Progenitor cell of endocrine pancreas (in vitro differentiated cells): ENCODE measurements around the gene MOXD1. TPM values are rescaled to one million over a fixed set of nuclear protein-coding genes. Genes with fewer than 3 reads are reported as not detected.

Experiments
- DNase-seq: peaks from one replicate; pipeline ENCODE4 v3.0.0; 2021; ENCODE audit warnings: low spot score; ENCODE audit not compliant: unreplicated experiment
- H3K27ac Mint-ChIP-seq: 2 replicates; pipeline ENCODE4 v1.8.0; 2021; ENCODE audit warnings: mild to moderate bottlenecking, moderate library complexity, mixed read lengths
- H3K27me3 Mint-ChIP-seq: 2 replicates; pipeline ENCODE4 v1.8.0; 2021; ENCODE audit warnings: mixed read lengths
- H3K36me3 Mint-ChIP-seq: 2 replicates; pipeline ENCODE4 v1.8.0; 2022; ENCODE audit warnings: mixed read lengths; ENCODE audit not compliant: insufficient read depth
- H3K4me1 Mint-ChIP-seq: 2 replicates; pipeline ENCODE4 v1.8.0; 2021; ENCODE audit warnings: low read depth, mixed read lengths
- H3K4me3 Mint-ChIP-seq: 2 replicates; pipeline ENCODE4 v1.8.0; 2021; ENCODE audit warnings: low read depth, mild to moderate bottlenecking, moderate library complexity, mixed read lengths
- H3K9me3 Mint-ChIP-seq: 2 replicates; pipeline ENCODE4 v1.8.0; 2021; ENCODE audit warnings: low read depth, mixed read lengths
- total RNA-seq: library from RNA; stranded (reverse); gene quantifications from 2 replicates; pipeline ENCODE4 v1.2.1, GENCODE V29; 2021
- TF ChIP-seq, protein P1 (sequence below): fragments of 200-600 bp; sonication (generic); IDR thresholded peaks from one replicate; pipeline ENCODE4 v1.5.0; 2021; ENCODE audit warnings: antibody characterized with exemption, mild to moderate bottlenecking; ENCODE audit not compliant: unreplicated experiment

The MOXD1 gene
- total RNA-seq, 1 donor from 2014 or later: 8.4 TPM

DNA sequence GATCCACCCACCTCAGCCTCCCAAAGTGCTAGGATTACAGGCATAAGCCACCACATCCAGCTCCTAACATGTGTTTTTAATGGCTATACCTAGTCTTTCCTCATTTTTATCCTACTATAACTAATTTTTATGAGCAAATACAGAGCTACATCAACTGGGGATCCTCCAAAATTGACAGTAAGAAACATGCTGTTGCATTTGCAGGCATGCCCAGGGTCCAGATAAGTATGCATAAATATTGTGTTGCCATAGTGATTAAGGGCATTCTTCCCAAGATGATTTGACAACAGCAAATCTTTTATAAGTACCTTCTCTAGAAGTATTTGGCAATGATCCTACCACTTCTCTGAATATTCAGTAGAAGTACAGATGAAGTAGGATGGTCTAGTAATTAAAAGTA is 41.9 kb upstream of the MOXD1 start:
- Mint-ChIP-seq H3K9me3 (peaks cover 10% of the 10 kb centered on the region), H3K4me1 (no peaks in the 10 kb centered on the region), H3K27me3 (no peaks in the 10 kb centered on the region), H3K36me3 (peaks cover 5% of the 10 kb centered on the region), H3K27ac (no peak overlapping the region), H3K4me3 (no peak overlapping the region)
- TF ChIP-seq, protein P1, sequence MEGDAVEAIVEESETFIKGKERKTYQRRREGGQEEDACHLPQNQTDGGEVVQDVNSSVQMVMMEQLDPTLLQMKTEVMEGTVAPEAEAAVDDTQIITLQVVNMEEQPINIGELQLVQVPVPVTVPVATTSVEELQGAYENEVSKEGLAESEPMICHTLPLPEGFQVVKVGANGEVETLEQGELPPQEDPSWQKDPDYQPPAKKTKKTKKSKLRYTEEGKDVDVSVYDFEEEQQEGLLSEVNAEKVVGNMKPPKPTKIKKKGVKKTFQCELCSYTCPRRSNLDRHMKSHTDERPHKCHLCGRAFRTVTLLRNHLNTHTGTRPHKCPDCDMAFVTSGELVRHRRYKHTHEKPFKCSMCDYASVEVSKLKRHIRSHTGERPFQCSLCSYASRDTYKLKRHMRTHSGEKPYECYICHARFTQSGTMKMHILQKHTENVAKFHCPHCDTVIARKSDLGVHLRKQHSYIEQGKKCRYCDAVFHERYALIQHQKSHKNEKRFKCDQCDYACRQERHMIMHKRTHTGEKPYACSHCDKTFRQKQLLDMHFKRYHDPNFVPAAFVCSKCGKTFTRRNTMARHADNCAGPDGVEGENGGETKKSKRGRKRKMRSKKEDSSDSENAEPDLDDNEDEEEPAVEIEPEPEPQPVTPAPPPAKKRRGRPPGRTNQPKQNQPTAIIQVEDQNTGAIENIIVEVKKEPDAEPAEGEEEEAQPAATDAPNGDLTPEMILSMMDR: no peak
- no peak for DNase-seq

DNA sequence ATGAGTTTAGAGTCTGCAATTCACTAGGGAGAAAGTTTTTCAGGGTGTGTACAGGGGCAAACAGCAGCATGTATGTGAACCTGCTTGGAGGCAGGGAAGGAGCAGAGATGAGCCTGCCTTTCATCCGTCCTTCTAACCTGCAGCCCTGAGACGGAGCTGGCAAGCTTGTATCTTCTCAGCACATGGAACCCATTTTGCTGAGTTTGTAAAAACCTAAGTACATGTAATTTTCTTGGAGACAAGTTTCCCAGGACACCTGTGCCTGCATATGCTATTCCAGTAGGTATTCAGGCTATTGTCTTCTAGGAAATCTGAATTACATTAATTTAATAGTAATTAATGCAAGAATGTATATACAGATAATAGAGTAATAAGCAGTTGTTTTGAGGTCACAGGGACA is 28.8 kb upstream of the MOXD1 start:
- TF ChIP-seq, protein P1: no peak
- H3K27ac Mint-ChIP-seq: no peak overlapping the region
- no peak overlapping the region for H3K4me3 Mint-ChIP-seq
- no peak for DNase-seq
- H3K4me1 Mint-ChIP-seq: no peaks in the 10 kb centered on the region
- no peaks in the 10 kb centered on the region for H3K27me3 Mint-ChIP-seq
- no peaks in the 10 kb centered on the region for H3K36me3 Mint-ChIP-seq
- H3K9me3 Mint-ChIP-seq: no peaks in the 10 kb centered on the region

DNA sequence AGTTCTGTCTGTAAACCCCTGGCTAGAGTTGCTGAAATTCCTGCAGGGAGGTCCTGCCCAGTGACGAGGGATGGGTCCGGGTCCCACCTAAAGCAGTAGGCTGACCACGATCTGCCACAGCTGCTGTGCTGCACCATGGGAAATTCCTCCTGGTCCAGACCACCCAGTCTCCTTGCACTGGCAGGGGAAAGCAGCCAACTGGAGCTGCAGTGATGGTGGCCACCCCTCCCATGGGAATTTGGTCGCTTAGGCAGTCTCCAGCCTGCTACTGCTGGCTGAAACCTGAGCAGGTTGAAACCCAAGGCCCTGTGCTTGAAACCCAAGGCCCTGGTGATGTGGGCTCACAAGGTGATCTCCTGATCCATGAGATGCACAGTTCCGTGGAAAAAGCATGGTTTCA is 23.9 kb upstream of the MOXD1 start:
- Mint-ChIP-seq H3K9me3 (peaks cover 29% of the 10 kb centered on the region), H3K36me3 (no peaks in the 10 kb centered on the region)

DNA sequence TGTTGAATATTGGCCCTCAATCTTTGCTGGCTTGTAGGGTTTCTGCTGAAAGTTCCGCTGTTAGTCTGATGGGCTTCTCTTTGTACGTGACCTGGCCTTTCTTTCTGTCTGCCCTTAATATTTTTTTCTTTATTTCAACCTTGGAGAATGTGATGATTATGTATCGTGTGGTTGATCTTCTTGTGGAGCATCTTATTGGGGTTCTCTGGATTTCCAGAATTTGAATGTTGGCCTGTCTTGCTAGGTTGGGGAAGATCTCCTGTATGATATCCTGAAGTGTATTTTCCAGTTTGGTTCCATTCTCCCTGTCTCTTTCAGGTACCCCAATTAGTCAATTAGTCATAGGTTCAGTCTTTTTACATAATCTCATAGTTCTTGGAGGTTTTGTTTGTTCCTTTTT is 22.6 kb upstream of the MOXD1 start:
- H3K36me3 Mint-ChIP-seq: no peaks in the 10 kb centered on the region
- H3K27me3 Mint-ChIP-seq: no peaks in the 10 kb centered on the region
- no peaks in the 10 kb centered on the region for H3K4me1 Mint-ChIP-seq
- DNase-seq: no peak
- H3K9me3 Mint-ChIP-seq: peaks cover 29% of the 10 kb centered on the region
- no peak overlapping the region for H3K4me3 Mint-ChIP-seq
- no peak overlapping the region for H3K27ac Mint-ChIP-seq
- TF ChIP-seq, protein P1: no peak

More for the DNA sequence above, 23.9 kb upstream of the MOXD1 start:
- no peak overlapping the region for H3K27ac Mint-ChIP-seq
- no peaks in the 10 kb centered on the region for H3K4me1 Mint-ChIP-seq
- TF ChIP-seq, protein P1: no peak
- no peak overlapping the region for H3K4me3 Mint-ChIP-seq
- no peaks in the 10 kb centered on the region for H3K27me3 Mint-ChIP-seq
- DNase-seq: no peak

DNA sequence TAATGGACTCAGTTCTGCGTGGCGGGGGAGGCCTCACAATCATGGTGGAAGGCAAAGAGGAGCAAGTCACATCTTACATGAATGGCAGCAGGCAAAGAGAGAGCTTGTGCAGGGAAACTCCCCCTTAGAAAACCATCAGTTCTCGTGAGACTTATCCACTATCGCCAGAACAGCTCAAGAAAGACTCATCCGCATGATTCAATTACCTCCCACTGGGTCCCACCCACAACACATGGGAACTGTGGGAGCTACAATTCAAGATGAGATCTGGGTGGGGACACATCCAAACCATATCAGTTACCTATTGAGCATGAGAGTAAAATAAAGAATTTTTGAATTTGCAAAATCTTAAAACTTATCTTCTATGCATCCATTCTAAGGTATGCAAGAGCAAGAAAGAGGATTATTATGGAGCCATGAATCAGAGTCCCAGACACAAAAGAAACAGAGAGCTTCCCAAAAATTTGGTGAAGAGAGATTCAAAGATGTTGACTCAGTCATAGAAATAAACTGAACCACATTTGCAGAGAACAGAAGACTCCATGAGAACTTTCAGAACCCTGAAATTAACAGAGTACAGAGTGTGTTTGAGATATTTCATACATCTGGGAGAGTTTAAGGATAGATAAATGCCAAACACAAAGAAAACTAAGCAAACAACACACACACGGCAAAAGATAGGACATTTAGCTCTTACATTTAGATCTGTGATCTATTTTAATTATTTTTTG is 17.1 kb upstream of the MOXD1 start:
- H3K36me3 Mint-ChIP-seq: no peaks in the 10 kb centered on the region
- no peak overlapping the region for H3K4me3 Mint-ChIP-seq

More for the DNA sequence above, 17.1 kb upstream of the MOXD1 start:
- H3K27ac Mint-ChIP-seq: no peak overlapping the region
- peaks cover 43% of the 10 kb centered on the region for H3K9me3 Mint-ChIP-seq
- DNase-seq: no peak
- peaks cover 4% of the 10 kb centered on the region for H3K4me1 Mint-ChIP-seq
- TF ChIP-seq, protein P1: no peak
- H3K27me3 Mint-ChIP-seq: no peaks in the 10 kb centered on the region
